Glomerular endothelial cell (primary cell): ENCODE data around the gene PLCL2. TPM values are rescaled to one million over a fixed set of nuclear protein-coding genes. Genes with fewer than 3 reads are reported as not detected.
"Not testable (repeated sequence)": the region's sequence is repeated elsewhere in the genome, so short reads cannot be mapped to it uniquely, and the experiment has no call there.

Experiments used
- DNase-seq: peaks from one replicate; pipeline ENCODE4 v3.0.0-alpha.2; 2011; ENCODE audit warnings: low read depth, low spot score; ENCODE audit errors: extremely low read depth
- total RNA-seq: library from RNA; depleted of rRNA; stranded (reverse); fragments of >200 nt; gene quantifications from 2 replicates; pipeline ENCODE4 v1.2.3, GENCODE V29; 2015

PLCL2 gene
- total RNA-seq, 1 donor from 2014 or later, result 13.1 TPM

GRCh38 chr3:16950282-16950681, 65.5 kb downstream of the PLCL2 start:
- DNase-seq, result no peak

- DNase-seq, result no peak
Observed at GRCh38 chr3:16950845-16951244, 66.1 kb downstream of the PLCL2 start.

GRCh38 chr3:16957852-16958251, 73.1 kb downstream of the PLCL2 start:
- DNase-seq, result not testable (repeated sequence)

- no peak for DNase-seq
Observed at GRCh38 chr3:16960125-16960524, 75.4 kb downstream of the PLCL2 start.

- no peak for DNase-seq
Observed at GRCh38 chr3:16961621-16962205, 77.0 kb downstream of the PLCL2 start.

GRCh38 chr3:16975083-16975482, 90.3 kb downstream of the PLCL2 start:
- no peak for DNase-seq

GRCh38 chr3:16978234-16978920, 93.6 kb downstream of the PLCL2 start:
- no peak for DNase-seq

GRCh38 chr3:16978921-16979271, 94.1 kb downstream of the PLCL2 start:
- no peak for DNase-seq

- not testable (repeated sequence) for DNase-seq
Observed at GRCh38 chr3:16979769-16980515, 95.2 kb downstream of the PLCL2 start.

- DNase-seq, result not testable (repeated sequence)
Observed at GRCh38 chr3:16980526-16980925, 95.8 kb downstream of the PLCL2 start.

- DNase-seq, result no peak
Observed at GRCh38 chr3:16982460-16982859, 97.7 kb downstream of the PLCL2 start.

GRCh38 chr3:16985608-16986007, 100.9 kb downstream of the PLCL2 start:
- no peak for DNase-seq

GRCh38 chr3:16987141-16987540, 102.4 kb downstream of the PLCL2 start:
- no peak for DNase-seq

- DNase-seq, result no peak
Observed at GRCh38 chr3:16990163-16990562, 105.4 kb downstream of the PLCL2 start.

- DNase-seq, result no peak
Observed at GRCh38 chr3:16992198-16992597, 107.4 kb downstream of the PLCL2 start.

GRCh38 chr3:16993227-16993626, 108.5 kb downstream of the PLCL2 start:
- DNase-seq, result no peak

- no peak for DNase-seq
Observed at GRCh38 chr3:16994854-16995525, 110.2 kb downstream of the PLCL2 start.

GRCh38 chr3:16995601-16996000, 110.8 kb downstream of the PLCL2 start:
- DNase-seq, result no peak

GRCh38 chr3:16998236-16998923, 113.6 kb downstream of the PLCL2 start:
- no peak for DNase-seq

- no peak for DNase-seq
Observed at GRCh38 chr3:16999161-16999560, 114.4 kb downstream of the PLCL2 start.

GRCh38 chr3:16999871-17000270, 115.1 kb downstream of the PLCL2 start:
- DNase-seq, result no peak
